COLO829 (cell line): Measurements from ENCODE around the gene TDRD3.
"Not testable (repeated sequence)": the region's sequence is repeated elsewhere in the genome, so short reads cannot be mapped to it uniquely, and the experiment has no call there.

Source experiments
- DNase-seq: peaks from one replicate; pipeline ENCODE4 v3.0.0; 2012; ENCODE audit warnings: low spot score

The TDRD3 gene

GRCh38 chr13:60396783-60397703, at the start of gene TDRD3:
Gene TDRD3 (plus strand): TSS chr13:60397220. CDS start chr13:60397365, 145 bp downstream.
- DNase-seq = peak; percentile 69

DNA sequence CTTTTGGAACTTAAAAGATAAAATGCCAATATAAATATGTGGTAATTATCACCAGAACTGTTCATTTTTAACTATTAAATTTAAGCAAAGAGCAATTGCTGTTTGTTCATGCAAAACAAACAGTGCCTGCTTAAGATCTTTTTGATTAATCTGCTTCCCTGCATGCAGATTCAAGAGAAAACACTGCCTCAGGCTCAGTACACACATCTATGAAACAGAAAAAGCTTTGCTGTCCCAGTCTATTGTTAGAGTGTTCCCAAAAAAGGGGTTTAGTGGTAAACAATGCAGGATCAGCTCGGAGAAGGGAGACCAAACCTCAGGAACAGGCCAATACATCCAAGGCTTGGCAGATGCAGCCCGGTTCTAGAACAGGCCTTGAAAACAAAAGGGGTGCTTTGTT, 49.3 kb upstream of the TDRD3 start:
- DNase-seq = no peak

DNA sequence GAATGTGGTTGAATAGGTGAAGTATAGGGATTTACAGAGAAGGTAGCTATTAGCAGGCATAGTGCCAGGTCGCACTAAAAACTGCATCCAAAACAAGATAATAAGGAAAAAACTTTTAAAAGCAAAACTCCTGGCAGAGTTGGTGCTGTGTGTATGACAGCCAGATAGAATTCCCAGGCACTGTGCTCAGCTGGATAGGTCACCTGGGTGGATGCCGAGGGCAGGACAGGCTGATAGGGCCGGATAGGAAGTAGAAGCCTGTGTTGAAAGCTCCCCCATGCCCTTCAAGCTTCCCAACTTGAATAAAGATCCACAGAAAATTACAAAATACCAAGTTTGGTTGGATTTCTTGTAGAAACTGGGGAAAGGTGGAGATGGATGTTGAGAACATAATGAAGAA, 48.9 kb upstream of the TDRD3 start:
- no peak for DNase-seq

DNA sequence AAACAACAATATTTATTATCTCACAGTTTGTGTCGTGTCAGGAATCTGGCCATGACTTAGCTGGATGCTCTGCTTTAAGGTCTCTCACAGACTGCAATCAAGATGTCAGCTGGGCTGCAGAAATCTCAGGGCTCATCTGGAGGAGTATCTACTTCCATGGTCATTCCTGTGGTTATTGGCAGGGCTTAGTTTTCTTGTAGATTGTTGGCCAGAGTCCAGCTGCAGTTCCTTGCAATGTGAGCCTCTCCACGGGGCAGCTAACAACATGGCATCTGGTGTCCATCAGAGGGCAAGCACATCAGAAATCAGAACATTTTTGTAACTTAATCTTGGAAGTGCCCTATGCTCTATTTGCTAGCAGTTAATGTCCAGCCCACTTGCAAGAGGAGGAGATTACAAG, 45.7 kb upstream of the TDRD3 start:
- no peak for DNase-seq

DNA sequence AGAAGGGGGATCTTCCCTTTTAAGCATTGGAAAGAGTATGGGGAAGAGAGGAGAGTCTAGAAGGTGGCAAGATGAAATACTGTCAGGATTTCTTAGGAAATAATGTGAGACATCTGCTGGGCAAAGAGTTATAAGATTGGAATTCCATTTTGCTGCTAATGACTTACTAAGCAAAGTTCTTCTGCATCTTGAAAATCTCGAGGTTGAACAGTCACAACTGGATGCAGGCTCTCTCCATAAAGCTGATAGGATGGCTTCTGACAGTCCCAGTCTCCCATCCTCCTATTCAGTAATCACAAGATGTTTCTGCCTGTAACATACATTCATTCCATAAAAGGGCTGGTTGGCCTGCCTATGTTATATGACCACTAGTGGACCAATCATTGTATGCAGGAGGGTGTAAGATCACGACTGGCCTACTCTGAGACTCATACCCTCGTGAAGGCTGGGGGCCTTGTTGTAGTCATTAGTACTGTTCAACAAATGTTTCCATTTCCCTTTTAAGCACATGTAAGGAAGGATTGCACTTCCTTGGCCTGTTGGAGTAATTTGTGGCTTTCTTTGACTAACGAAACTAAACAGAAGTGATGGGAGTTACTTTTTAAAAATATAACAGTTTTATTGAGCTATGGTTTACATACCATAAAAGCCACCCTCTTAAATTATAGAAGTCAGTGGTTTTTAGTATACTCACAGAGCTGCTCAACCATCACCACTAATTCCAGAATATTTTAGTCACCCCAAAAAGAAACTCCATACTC, 45.0 kb upstream of the TDRD3 start:
- no peak for DNase-seq

GRCh38 chr13:60352644-60353043, 44.4 kb upstream of the TDRD3 start:
- DNase-seq = no peak

DNA sequence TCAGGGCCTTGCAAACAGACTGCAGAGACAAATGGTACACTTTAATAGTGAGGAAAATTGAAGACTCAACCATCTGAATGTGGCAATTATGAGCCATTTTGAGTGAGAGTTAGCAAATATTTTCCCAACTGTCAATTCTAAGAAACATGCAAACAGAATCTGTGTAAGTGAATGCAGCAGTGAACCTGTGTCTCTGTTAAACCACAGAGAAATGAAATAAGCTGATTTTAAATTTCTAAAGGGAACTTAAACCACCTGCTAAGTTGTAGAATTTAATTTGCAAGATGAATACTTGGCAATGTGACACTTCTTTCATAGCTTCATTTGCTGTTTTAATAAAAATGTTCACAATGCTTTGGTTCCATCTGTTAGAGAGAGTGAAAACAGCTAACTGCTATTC, 42.0 kb upstream of the TDRD3 start:
- DNase-seq = no peak

DNA sequence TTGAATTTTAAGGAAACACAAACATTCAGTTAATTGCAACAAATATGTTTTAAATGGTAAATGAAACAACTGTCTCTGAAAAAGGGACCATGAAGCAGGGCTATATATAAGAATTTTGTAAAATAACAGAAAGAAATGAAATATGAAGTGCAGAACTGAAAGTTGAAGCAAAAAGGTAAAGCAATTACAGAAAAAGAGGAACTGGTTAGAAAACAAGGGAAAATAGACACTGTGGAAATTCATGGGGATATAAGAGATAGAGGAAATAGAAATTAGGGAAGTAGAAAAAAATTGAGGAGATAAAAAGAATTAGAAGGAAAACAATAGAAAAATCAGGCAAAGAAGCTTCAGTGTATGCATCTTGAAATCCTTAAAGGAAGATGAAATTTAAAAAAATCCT, 40.0 kb upstream of the TDRD3 start:
- DNase-seq = no peak

DNA sequence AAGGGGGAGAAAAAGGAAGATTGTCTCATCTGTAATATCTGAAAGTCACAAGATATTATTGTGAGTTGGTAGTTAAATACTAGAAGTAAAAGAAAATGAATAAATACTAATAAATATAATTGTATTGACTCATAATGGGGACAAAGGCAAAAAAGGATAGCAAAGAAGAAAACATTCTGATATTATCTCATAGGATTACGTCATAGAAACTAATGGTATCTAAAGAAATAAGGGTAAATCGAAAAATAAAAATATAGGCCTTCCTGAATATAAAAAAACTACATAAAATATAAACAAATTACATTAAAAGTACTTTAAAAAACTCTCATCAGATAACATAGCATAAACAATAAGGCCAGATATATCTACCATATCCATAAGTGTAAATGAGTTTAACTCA, 38.6 kb upstream of the TDRD3 start:
- no peak for DNase-seq

GRCh38 chr13:60363288-60363687, 33.7 kb upstream of the TDRD3 start:
- no peak for DNase-seq

DNA sequence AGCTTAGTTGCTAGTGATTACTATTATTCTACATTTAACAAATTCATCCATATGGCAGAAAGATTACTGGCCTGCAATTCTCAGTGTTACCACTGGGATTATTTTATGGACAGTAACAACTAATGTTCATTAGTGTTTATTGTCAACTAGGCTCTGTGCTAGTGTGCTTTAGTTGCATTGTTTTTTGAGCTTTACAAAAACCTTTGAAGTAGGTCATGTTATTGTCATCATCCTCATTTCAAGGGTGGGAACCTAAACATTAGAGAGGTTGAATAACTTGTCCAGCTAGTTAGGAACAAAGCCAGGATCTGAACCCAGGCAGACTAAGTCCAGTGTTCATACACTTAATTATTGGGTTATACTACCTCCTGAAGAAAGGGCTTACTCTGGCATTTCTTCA, 27.8 kb upstream of the TDRD3 start:
- DNase-seq = peak; percentile 7

- DNase-seq = no peak
Observed at GRCh38 chr13:60370343-60370742, 26.7 kb upstream of the TDRD3 start.

- DNase-seq = no peak
Observed at GRCh38 chr13:60372141-60372540, 24.9 kb upstream of the TDRD3 start.

- not testable (repeated sequence) for DNase-seq
Observed at GRCh38 chr13:60379282-60379681, 17.7 kb upstream of the TDRD3 start.

DNA sequence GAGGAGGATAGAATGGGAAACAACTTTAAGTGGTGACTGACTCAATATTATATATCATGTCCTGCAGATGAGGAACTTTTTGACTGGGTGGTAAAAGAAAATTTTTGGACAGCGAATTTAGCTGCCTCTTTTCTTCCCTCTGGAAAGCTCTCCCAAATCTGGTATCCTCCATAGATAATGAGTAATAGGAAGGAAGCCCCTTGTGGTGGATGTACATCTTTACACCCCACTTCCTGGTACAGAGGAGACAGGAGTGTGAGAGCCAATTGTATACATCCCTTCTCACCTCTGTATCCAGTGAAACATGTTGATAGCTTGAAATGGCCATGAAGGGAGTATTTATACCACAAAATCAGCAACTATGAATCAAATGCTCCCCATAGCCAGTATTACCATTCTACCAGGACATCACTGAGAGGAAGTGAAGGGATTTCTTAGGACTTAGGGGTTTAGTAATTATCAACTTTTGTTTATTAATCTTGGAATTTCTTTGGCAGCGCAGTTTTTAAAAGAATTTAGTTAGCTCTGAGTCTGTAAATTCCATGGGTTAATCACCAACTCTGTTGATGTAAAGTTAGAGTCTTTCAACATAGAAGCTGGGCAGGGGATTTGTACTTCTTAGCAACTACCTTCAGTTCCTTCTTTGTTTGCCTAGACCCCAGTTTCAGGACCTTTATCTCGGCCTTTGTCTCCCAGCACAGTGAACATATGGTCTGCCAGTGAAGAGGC, 17.0 kb upstream of the TDRD3 start:
- no peak for DNase-seq

DNA sequence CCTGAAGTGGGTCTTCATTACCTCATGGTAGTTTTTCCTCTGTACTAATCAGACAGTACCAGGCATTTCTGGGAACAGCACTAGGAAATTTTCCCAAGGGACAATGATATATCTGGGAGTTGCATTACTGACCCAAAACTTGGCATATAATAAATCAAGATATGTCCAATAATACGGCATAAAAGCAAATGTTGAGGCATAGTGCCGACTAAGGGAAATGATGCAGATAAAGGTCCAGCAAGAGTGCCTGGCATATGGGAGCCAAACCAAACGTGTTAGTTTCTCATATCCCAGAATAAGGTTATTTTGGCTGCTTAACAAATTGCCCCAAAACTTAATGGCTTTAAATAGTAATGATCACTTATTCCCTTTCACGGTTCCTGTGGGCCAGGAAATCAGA, 12.1 kb upstream of the TDRD3 start:
- DNase-seq = no peak

GRCh38 chr13:60386250-60386649, 10.8 kb upstream of the TDRD3 start:
- no peak for DNase-seq

DNA sequence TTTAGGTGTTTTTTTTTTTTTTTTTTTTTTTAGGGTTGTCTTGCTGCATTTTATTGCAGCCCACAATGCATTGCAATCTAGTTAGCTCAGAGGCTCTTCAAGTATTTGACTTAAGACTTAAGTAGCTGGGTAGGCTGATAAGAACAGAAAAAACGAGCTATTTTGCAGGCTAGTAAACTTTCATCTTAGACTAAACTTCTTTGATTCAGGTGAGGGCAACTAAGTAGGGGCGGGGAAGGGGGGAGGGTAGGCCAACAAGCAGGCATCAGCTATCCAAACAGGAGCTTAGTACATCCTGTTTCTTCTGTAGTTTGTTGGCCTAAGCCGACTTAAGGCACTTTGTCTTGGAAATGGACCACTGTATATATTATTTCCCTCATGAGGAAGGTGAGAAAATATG, 4.9 kb upstream of the TDRD3 start:
- no peak for DNase-seq

DNA sequence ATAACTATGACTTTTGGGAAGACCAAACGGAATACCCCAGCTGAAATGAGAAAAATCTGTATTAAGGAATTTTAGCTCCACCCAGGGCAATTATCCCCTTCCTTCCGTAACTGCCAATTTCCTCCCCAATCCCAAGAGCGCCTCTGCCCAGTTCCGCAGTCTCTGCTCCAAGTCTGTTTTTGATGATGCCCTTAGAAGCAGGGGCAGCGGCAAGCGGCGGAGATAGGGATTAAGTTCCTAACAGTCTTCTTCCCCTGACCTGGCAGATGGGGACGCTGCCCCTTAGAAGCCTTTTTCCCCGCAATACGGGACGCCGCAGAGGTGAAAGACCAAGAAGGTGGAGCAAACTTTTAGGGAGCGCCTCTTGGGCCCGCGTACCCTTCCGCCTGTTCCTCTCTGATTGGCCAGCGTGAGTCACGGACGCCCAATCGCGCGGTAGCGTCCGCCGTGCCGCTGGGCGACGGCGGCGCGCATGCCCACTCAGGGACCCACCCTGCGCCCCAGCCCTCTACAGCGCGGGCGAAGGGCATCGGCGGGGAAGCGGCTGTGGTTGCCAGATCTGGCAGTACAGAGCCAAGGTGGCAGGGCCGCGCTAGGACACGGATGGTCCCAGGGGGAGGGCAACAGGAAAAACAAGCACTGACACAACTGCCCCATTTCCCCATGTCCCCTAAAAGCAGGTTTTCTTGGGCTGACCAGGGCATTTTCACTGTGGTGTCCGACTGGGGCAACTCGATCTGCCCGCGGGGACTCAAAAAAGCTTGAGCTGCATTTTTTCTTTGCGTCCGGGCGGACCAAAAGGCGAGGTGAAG, 843 bp upstream of the TDRD3 start:
- peak; percentile 90 for DNase-seq

DNA sequence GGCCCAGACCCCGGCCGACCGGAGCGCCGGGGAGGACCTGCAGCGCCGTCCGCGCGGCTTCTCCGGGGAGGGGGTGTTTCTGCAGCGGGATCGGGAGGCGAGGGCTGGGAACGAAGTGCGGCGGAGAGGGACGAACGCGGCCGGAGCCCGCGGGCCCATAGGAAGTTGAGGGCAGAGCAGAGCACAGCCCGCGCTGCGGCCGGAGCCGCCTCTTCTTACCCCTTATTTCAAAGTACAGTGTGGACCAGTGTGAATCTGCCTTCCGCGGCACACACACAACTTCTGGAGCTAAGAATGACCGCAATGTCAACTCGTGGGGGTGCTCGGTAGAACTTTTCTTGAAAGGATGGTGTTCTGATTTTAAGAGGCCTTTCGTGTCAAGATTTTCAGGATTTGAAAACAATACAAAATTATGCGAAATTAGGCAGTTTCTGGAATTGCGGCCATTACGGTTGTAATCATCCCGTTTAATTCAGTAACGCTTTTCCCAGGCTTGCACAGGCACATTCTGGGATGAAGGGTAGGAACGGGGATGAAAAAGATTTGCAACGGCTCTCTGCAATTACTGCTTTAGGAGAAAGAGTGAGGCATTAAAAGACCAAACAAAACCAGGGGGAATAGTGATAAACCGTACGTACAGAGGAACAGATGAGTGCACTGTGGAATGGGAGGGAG, 821 bp downstream of the TDRD3 start:
- DNase-seq = peak; percentile 33

DNA sequence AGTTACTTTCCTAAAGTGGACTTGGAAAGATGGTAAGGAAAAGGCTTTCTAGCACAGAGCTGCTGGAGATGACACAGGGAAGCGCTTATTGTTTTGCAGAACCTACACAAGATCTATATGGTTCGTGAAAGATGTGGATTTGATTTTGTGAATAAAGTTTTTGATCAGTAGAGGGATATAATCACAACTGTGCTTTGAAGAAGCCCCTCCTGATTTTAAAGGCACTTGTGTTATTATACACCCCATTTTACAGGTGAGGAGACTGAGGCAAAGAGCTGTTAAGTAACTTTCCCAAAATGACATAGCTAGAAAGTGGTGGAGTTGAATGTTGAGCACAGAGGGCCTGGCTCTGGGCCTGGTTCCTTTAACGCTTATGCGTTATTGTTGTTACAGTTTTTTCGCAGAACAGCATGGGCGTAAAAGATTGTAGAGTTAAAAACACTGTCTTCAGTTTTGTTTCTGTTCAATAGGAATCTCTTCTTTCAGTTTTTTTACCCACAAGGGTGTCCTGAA, 1.4 kb downstream of the TDRD3 start:
- no peak for DNase-seq
